GM18951 (cell line): ENCODE results near the gene EPHB1.
"Not testable (repeated sequence)": the region's sequence is repeated elsewhere in the genome, so short reads cannot be mapped to it uniquely, and the experiment has no call there.

Experiments
- POLR2A ChIP-seq: IDR thresholded peaks from 4 replicates; pipeline ENCODE4 v1.6.1; 2011; ENCODE audit warnings: mild to moderate bottlenecking; ENCODE audit not compliant: insufficient read length, insufficient read depth; ENCODE audit errors: extremely low read depth
- in situ Hi-C: fragments of 300-500 bp; cut with MboI; formaldehyde crosslinking; loops from one replicate; pipeline ENCODE4 v1.12.0; 2022; ENCODE audit warnings: low sequenced_read_pairs, mixed read lengths, inconsistent platforms; ENCODE audit not compliant: unreplicated experiment

The EPHB1 gene

DNA sequence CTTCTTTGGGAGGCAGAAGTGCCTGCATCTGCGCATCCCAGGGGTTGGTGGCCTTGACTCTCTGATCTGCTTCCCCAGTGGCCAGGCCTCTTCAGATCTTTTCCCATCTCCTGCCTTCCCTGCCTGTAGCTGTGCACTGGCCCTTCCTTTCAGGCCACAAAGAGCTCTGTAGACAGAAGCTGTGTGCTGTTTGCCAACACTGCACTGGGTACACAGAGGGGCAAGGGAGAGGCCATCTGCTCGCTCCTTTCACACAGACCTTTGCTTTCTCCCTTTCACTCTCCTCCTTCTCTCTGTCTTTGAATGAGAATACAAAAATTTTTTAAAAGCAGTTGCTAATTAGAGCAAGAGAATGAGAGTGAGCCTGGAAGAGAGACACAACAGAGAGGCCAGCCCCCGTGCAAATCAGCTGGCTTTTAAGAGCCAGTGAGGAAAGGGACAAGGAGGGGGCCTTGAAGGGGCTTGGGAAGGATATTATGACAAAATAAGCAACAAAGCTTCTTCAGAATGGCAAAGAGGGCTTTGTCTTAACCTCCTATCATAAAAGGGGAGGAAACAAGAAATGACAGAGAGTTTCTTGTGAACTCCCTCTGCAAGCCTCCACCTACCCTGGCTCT is 170.9 kb downstream of the EPHB1 start:
- no peak for TF ChIP-seq POLR2A
- in situ Hi-C loops, result no loop called here

DNA sequence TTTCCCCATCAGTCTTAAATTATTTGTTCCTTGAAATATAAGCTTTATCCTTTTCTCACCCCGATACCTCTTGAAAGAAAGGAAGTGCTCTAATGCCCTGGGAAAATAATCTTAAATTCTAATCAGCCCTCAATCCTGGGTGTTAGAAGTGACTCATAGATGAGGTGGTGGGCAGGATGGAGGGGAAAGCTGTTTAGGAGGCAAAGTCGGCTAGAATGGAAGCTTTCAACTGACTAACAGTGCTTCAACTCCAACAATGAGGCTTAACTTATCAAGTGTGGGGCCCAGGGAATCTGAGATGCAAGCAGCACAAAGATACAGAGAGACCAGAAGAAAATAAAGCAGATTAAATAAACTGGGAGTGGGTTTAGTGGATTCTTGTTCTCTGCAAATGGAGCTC is 175.8 kb downstream of the EPHB1 start:
- TF ChIP-seq POLR2A, result no peak
- in situ Hi-C loops, result no loop called here

DNA sequence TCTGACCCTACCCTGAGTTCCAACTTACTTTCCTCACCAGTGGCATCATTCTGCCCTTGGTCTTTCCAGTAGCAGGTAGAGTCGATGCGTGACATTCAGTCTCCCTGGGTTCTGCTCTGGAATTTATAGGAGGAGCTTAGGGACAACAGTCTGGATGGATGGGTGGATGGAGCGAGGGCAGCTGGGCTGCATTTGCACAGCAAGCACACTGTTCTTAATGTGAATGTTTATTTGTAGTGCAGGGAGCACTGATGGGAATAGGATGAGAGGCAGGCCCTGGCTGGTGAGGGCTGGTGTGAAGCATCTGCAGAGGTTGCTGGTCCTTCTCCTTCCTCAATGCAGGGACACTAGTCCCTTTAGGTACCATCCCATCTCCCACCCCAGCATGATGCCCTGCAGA is 176.2 kb downstream of the EPHB1 start:
- in situ Hi-C loops, result no loop called here
- TF ChIP-seq POLR2A, result no peak

DNA sequence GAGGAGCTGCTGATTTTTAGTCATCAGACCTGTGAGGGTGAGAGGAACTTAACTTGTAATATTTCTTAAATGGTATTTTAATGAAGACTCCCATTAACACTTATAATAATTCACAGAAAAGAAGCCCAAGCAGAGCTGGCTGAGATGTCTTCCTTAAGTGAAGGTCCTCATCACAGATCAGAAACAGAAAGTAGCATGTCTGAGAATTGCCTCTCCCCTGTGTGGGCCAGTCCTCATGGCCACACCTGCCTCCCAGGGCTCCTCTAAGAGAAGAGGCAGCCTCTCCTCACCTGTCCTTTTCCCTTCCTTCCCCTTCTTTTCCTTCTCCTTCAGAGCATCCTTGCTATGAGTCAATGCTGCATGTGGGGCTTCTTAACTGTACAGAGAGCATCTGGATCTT is 176.8 kb downstream of the EPHB1 start:
- in situ Hi-C loops, result not testable (repeated sequence)

DNA sequence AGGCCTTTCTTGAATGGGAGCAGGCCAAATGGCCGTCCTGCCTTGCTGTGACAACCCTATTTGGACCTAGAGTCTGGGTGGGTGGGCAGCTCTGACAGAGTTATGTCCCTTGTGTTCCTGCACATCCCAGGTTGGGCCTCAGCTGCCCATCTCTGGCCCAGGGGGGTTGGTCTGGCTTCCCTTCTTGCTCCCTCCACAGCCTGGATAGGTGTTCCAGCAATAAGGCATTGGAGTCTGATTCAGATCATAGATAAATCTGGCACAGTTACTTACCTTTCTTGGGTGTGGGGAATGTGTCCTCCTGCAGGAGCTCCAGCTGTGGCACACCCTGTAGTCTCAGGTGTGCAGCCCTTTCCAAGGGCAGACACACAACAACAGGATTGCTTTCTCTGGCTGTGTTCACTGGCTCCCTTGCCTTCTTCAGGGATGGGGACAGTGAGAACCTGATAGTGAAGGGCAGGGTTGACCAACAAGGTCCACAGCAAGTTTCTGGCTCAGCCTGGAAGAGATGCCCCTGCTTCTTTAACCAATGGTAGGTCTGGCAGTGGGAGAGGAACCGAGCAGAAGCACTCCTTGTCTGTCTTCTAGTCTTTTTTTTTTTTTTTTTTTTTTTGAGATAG is 177.9 kb downstream of the EPHB1 start:
- in situ Hi-C loops, result no loop called here

DNA sequence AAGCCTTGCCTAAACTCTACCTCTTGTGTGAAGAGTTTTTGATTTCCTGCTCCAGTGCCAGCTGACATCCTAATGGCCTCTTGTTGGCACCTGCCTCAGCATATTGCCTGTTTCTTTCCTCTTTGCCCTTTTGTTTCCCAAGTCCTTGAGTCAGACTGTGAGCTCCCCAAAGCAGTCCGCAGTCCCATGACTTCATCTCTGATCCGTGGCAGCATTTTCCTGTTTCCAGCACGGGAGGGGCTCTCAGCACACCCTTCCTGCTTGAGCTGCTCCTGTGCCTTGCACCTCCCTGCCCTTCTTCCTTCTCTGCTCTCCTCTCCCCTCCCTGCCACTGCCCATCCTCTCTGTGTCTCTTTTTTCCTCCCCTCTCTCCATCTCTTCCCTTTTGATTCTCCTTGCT is 179.6 kb downstream of the EPHB1 start:
- in situ Hi-C loops, result no loop called here
- no peak for TF ChIP-seq POLR2A

More for the DNA sequence above, 177.9 kb downstream of the EPHB1 start:
- TF ChIP-seq POLR2A, result no peak

DNA sequence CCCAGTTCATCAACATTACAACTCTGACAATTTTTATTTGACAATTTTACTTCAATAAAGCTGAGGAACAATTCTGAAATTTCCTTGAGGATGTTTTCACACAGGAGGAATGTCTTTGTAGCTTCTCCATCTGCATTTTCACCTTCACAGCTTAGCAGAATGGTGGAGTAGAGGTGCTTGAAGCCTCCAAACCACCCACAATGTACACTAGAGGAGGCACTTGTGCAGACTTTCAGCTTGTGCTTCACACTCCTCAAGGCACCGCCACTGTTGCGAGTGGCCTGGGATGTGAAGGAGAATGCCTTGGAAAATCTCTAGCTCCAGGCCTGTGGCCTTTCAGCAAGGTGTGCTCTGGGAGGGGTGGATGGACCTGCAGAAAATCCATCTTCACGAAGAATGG is 181.9 kb downstream of the EPHB1 start:
- no peak for TF ChIP-seq POLR2A
- in situ Hi-C loops, result no loop called here

DNA sequence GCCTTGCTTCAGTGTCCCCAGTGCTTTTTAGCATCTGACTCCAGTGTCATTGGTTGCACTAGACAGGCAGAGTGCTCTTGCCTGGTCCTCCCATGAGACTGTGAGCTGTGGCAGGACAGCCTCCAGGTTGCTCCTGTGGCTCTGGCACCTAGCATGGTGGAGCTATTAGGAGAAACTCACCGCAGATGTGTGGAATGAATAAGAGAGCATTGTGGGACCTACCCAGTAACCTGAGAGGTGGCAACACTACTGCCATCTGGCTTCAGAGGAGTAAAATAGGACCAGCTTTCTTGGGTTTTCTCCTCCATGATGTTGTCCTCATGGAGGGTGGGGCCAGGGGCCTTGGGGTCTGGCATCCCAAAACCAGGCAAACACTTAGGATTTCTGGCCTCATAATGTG is 183.6 kb downstream of the EPHB1 start:
- TF ChIP-seq POLR2A, result no peak
- in situ Hi-C loops, result no loop called here

DNA sequence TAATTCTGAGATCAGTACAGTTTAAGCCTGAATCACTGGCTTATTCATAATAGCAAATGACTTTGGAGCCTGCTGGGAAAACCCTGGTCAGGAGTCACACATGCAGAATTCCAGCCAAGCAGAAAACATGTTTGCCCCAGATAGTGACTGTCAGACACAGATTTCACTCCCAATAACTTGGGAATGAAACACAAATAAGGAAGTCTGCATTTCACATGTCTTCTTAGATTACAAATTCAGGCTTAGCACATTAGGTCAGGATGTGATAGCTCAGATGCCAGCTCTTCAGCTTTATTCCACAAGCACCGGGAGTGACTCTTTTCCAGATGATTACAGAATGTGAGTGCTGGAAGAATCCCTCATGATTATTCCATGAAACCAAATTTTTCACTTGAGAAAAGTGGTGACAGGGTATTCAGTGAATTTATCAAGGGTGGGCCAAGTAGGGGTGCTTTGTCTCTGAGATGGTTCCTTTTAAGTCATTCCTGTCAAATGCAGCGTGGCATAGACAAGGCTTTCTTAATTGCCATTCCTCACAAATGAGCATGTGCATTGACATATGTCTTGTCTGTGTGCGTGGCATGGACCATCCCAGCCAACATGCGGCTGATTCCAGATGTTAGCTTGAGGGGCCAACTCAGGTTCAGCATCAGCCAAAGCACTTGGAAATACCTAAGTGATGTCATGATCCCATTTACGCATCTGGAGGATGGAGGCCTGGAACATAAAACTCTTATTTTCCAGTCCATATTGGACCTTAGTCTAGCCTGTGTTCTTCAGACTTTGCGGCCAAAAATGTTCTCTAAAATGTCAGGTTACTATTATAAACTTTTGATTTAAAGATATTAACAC is 191.0 kb downstream of the EPHB1 start:
- no peak for TF ChIP-seq POLR2A
- in situ Hi-C loops, result no loop called here

DNA sequence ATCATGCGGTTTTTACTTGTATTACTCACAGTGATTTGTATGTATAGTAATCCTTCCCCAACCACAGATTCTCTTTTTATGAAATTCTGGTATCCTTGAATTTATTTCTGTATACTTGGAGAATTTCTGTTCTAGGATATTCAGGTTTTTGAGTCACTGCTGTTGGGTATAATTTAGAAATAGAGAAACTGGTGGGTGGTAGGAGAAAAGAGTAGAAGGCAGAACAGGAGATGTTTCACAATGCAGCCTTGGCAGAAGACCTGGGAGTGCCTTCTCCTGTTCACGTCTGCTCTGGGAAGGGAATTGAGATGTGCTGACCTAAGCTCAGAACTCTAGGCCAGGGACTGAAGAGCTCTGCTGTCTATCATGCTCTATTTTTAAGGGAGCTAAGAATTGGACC is 193.6 kb downstream of the EPHB1 start:
- no peak for TF ChIP-seq POLR2A
- in situ Hi-C loops, result no loop called here

DNA sequence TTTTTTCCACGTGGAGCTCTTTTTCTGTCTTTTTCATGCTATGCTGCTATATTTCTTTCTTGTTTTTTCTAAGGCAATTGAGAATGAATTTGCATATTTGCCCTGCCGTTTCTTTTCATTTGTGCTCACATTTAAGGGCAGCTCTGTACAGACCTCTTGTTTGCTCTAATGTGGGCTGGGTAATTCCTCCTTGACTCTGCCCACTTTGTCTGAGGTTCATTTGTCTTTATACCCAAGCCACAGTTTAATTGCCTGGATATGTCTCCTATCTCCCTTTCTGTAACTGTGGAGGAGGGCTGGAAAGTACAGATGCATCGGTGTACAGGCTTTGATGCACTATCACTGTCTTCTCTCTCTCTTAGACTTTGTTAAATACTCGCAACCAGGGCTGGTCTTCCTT is 195.9 kb downstream of the EPHB1 start:
- no peak for TF ChIP-seq POLR2A
- in situ Hi-C loops, result no loop called here

DNA sequence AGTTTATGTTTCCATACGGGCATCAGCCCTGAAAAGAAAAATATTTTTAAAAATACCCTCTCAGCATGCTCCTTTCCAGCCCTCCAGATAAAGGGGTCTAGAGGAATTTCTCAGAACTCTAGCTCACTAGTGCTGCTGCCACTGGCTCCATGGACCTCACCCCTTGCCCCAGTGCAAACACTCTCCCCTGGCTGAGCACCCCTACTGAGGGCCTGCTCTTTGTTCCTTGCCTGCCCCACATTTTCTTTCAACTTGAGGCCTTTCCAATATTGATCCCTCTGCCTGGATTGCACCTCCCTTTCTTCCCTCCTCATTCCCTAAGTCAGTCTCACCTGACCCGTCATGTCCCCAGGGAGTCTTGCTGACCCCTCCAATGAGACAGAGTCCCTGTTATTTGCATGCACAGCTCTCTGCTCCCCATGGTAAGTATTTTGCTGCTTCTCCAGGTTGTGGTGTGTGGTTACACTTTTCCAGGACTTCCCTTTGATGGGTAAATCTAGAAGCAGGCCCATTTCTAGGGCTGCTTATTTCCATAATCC is 196.5 kb downstream of the EPHB1 start:
- no peak for TF ChIP-seq POLR2A
- in situ Hi-C loops, result no loop called here

DNA sequence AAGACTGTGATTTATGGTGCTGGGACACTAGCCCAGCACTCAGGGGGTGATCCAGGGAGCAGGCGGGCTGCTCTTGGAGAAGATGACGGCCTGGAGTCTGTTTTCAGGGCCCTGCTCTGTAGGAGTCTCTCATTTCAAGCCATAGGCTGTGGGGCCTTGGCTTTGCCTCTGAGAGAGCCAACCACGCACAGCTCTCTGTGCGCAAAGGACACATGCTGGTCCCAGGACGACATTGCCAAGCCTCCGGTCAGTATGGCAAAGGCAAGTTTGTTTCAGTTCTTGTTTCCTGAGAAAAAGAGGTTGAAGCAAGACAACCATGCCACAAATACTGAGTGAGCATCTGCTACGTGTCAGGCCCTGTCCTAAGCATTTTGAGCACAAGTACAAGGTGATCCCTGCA is 197.1 kb downstream of the EPHB1 start:
- in situ Hi-C loops, result no loop called here
- no peak for TF ChIP-seq POLR2A

DNA sequence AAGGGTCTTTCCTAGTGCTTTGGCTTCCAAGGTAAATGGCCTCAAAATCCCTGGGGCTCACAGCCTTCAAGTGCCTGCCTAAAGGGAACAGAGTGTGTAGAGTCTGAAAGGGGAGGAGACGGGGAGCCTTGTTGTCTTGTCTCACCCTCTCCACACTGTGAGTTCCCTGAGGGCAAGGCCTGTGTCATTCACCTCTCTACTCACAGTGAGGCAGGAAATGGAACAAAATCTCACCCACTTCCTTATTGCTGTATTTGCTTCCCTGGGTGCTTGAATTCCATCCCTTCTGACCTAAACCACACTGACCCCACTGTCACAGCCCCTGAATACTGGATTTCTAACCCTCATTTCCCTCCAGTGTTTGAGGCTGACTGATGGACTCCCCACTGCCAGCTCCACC is 197.5 kb downstream of the EPHB1 start:
- in situ Hi-C loops, result no loop called here
- TF ChIP-seq POLR2A, result no peak
